ENCODE measurements around the gene MUC5AC. TPM values are rescaled to one million over a fixed set of nuclear protein-coding genes. Genes with fewer than 3 reads are reported as not detected.
"Not testable (repeated sequence)": the region's sequence is repeated elsewhere in the genome, so short reads cannot be mapped to it uniquely, and the experiment has no call there.

MUC5AC gene
- total RNA-seq, 1 donor from 2014 or later: not detected

- no peak for DNase-seq (ENCODE audit: low read depth)
Measured at GRCh38 chr11:1160231-1161101, 2.7 kb downstream of the MUC5AC start.

- DNase-seq (ENCODE audit: low read depth): no peak
Measured at GRCh38 chr11:1161410-1162137, 3.8 kb downstream of the MUC5AC start.

DNA sequence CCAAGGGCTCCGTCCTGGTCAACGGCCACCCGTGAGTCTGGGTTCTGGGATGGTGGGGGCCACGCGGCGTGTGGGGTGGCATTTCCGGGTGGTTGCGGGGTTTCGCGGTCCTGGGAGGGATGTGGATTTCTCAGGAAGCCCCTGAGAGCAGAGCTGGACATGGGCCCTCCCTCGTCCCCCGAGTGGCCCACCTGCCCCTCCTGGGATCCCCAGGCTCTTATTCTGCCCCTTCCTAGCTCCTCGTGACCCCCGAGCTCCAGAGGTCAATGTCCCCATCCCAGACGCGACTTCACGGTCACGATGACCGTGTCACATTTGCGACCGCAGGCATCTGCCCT is 4.4 kb downstream of the MUC5AC start:
- DNase-seq (ENCODE audit: low read depth): no peak

GRCh38 chr11:1162491-1163311 is 4.9 kb downstream of the MUC5AC start:
- no peak for DNase-seq (ENCODE audit: low read depth)

- no peak for DNase-seq (ENCODE audit: low read depth)
Measured at GRCh38 chr11:1163321-1163910, 5.7 kb downstream of the MUC5AC start.

GRCh38 chr11:1163911-1164735 is 6.4 kb downstream of the MUC5AC start:
- DNase-seq (ENCODE audit: low read depth): no peak

- not testable (repeated sequence) for DNase-seq (ENCODE audit: low read depth)
Measured at GRCh38 chr11:1164779-1165255, 7.1 kb downstream of the MUC5AC start.

DNA sequence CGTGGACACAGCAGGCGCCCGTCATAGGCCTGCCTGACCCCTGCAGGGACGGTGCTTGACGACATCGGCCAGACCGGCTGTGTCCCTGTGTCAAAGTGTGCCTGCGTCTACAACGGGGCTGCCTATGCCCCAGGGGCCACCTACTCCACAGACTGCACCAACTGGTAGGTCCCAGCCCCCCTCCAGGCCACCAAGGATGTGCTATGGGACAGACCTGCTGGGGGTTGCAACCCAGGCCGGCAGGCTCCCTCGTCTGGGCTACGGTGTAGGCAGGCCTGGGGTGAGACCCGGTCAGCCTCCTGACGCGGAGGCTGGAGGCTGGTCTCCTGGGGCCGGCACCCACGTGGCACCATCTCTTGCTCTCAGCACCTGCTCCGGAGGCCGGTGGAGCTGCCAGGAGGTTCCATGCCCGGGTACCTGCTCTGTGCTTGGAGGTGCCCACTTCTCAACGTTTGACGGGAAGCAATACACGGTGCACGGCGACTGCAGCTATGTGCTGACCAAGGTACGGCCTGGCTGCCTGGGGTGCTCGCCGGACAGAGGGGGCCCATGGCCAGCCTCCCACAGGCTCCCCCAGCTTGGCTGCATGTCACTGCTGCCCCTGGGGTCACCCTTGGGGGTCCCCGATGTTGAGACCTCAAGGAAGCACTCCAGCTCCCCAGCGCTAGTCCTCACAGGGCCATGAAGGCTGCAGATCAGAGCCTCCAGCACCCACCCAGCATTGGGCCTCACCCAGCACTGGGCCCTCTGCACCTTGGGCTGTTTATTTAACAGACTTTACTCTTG is 7.7 kb downstream of the MUC5AC start:
- DNase-seq (ENCODE audit: low read depth): no peak

DNA sequence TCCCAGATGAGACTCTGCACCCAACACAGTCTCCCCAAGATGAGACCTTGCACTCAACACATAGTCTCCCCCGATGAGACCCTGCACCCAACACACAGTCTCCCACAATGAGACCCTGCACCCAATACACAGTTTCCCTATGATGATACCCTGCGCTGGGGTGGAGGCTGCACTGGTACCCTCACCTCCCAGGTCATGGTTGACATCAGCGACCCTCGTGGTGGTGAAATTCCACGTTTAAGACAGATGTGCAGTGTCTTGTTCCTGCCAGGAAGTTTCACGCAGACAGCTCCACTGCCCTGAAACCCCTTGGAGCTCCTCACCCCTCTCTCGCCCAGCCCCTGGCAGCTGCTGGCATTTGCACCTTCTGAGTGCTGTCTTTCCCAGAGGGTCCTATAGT is 9.5 kb downstream of the MUC5AC start:
- no peak for DNase-seq (ENCODE audit: low read depth)

DNA sequence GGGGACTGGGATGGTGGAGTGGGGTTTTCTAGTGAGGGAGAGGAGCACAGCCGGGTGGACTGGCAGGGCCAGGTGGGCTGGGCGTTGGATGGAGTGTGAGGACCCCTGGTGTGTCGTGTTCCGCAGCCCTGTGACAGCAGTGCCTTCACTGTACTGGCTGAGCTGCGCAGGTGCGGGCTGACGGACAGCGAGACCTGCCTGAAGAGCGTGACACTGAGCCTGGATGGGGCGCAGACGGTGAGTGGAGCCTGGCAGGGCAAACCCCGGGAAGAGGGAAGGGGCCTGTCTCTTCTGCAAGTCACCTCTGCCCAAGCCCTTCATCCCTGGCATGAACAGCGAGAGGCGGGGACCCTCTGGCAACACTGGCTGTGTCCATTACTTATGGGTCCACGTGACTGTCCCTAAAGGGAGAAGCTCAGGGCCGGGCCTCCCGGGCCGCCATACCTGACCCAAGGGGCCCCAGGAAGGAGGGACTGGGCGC is 10.0 kb downstream of the MUC5AC start:
- DNase-seq (ENCODE audit: low read depth): no peak

DNA sequence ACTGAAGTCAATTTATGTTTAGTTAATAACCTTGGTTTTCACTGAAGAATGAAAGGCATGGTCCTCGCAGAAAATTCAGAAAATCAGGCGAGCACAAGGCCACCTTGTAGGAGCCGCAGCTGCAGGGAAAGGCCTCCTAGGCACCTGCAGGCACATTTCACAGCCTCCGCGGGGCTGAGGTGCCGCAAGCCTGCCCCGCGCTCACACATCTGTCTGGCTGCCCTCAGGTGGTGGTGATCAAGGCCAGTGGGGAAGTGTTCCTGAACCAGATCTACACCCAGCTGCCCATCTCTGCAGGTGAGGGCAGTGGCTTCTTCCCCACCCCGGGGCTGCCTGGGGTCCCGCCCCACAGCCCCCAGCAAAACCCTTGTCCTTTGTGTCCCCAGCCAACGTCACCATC is 10.5 kb downstream of the MUC5AC start:
- DNase-seq (ENCODE audit: low read depth): no peak

- no peak for DNase-seq (ENCODE audit: low read depth)
Measured at GRCh38 chr11:1168721-1169161, 11.0 kb downstream of the MUC5AC start.

GRCh38 chr11:1171223-1171984 is 13.7 kb downstream of the MUC5AC start:
- DNase-seq (ENCODE audit: low read depth): no peak

DNA sequence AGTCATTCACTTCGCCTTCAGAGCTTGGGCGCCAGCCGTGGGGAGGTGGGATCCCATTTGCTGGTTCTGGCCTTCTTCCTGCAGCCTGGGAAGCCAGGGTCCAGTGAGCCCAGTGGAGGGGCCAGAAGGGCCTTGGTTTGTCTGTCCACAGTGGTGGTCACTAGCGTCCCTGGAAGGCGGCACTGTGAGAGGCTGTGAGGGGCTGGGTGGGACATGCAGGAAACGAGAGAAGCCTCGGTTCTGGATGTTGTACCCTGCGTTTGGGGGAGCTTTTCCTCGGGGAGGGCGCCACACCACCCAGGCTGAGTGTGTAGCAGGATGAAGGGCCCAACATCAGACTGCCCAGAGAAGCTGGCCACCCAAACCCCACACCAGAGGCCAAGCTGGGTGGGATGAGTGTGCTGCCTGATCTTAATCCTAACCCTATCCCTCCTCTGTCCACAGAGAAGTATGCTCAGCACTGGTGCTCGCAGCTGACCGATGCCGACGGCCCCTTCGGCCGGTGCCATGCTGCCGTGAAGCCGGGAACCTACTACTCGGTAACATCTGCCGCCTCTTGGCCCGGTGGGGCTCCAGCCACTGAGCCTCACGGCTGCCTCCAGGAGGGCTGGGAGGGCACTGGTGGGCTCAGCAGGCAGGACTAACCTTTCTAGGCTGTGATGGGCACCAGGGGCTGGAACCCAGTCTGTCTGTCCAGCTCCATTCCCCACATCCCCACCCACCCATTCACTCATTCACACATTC is 14.4 kb downstream of the MUC5AC start:
- no peak for DNase-seq (ENCODE audit: low read depth)

GRCh38 chr11:1172729-1173117 is 15.0 kb downstream of the MUC5AC start:
- no peak for DNase-seq (ENCODE audit: low read depth)

DNA sequence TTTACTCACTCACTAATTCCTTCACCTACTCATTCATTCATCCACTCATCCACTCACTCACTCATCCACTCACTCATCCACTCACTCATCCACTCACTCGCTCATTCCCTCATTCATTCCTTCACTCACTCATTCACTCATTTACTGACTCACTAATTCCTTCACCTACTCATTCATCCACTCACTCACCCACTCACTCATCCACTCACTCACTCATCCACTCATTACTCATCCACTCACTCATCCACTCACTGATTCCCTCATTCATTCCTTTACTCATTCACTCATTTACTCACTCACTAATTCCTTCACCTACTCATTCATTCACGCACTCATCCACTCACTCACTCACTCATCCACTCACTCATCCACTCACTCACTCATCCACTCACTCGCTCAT is 15.6 kb downstream of the MUC5AC start:
- not testable (repeated sequence) for DNase-seq (ENCODE audit: low read depth)

- no peak for DNase-seq (ENCODE audit: low read depth)
Measured at GRCh38 chr11:1174441-1175370, 17.0 kb downstream of the MUC5AC start.
